PC-3 (cell line): ENCODE measurements around the gene PKLR. TPM values are rescaled to one million over a fixed set of nuclear protein-coding genes. Genes with fewer than 3 reads are reported as not detected.

Source experiments
- ATAC-seq: fragments of 200-7000 bp; cut with Tn5 transposase; 2 replicates; pipeline ENCODE4 v1.9.1; 2020; ENCODE audit warnings: mild to moderate bottlenecking, moderate library complexity
- BruUV-seq: library from RNA; stranded (reverse); fragments of 400-500 nt; replicated peaks from 2 replicates; lab custom pipeline; 2021; lab: Mats Ljungman, UMichigan
- CTCF ChIA-PET: fragments of 300-600 bp; sonication (Branson Sonifier 250); formaldehyde crosslinking; loops from one replicate; lab custom pipeline; 2022; ENCODE audit warnings: antibody characterized with exemption; lab: Charles Lee
- POLR2A ChIA-PET: fragments of 300-600 bp; sonication (Branson Sonifier 250); formaldehyde crosslinking; loops from one replicate; lab custom pipeline; 2022; ENCODE audit warnings: antibody characterized with exemption; ENCODE audit not compliant: unreplicated experiment; lab: Charles Lee
- DNase-seq: peaks from one replicate; pipeline ENCODE4 v3.0.0-alpha.2; 2015
- H2AFZ ChIP-seq: fragments of 300-600 bp; sonication (generic); 2 replicates; pipeline ENCODE4 v1.6.0; 2016; ENCODE audit warnings: antibody characterized with exemption, low read length
- H3F3A ChIP-seq: fragments of 300-600 bp; sonication (generic); one replicate; pipeline ENCODE4 v1.6.0; 2017; ENCODE audit warnings: antibody characterized with exemption, low read length, control low read depth, mild to moderate bottlenecking; ENCODE audit not compliant: unreplicated experiment
- H3K27ac ChIP-seq: fragments of 300-600 bp; sonication (generic); 2 replicates; pipeline ENCODE4 v1.5.1; 2016; ENCODE audit warnings: mild to moderate bottlenecking, low read length
- H3K27me3 ChIP-seq: fragments of 300-600 bp; sonication (generic); 2 replicates; pipeline ENCODE4 v1.6.1; 2016; ENCODE audit warnings: low read length, mixed read lengths
- H3K36me3 ChIP-seq: fragments of 300-600 bp; sonication (generic); 2 replicates; pipeline ENCODE4 v1.6.1; 2016; ENCODE audit warnings: low read depth, mixed run types, low read length, mixed read lengths
- H3K4me1 ChIP-seq: fragments of 300-600 bp; sonication (generic); 2 replicates; pipeline ENCODE4 v1.5.1; 2016; ENCODE audit warnings: low read length; ENCODE audit not compliant: insufficient read depth
- H3K4me2 ChIP-seq: fragments of 300-600 bp; sonication (generic); 2 replicates; pipeline ENCODE4 v1.6.0; 2016; ENCODE audit warnings: low read length
- H3K4me3 ChIP-seq: fragments of 300-600 bp; sonication (generic); 2 replicates; pipeline ENCODE4 v1.5.1; 2016; ENCODE audit warnings: mild to moderate bottlenecking, low read length, mixed read lengths
- H3K79me2 ChIP-seq: fragments of 300-600 bp; sonication (generic); 2 replicates; pipeline ENCODE4 v1.6.1; 2017; ENCODE audit warnings: low read length, mixed read lengths
- H3K9ac ChIP-seq: fragments of 300-600 bp; sonication (generic); 2 replicates; pipeline ENCODE4 v1.6.0; 2016; ENCODE audit warnings: mild to moderate bottlenecking, low read length
- H3K9me2 ChIP-seq: fragments of 300-600 bp; sonication (generic); replicated peaks from 2 replicates; pipeline ENCODE4 v1.6.1; 2016; ENCODE audit warnings: mixed run types, low read length, mixed read lengths
- H3K9me3 ChIP-seq: fragments of 300-600 bp; sonication (generic); 2 replicates; pipeline ENCODE4 v1.6.1; 2016; ENCODE audit warnings: low read length, mixed read lengths
- H4K20me1 ChIP-seq: fragments of 300-600 bp; sonication (generic); 2 replicates; pipeline ENCODE4 v1.6.1; 2016; ENCODE audit warnings: low read length, mixed read lengths
- EZH2 ChIP-seq: fragments of 300-600 bp; sonication (generic); IDR thresholded peaks from one replicate; pipeline ENCODE4 v1.6.1; 2017; ENCODE audit warnings: antibody characterized with exemption, mild to moderate bottlenecking, low read length; ENCODE audit not compliant: unreplicated experiment
- EZH2phosphoT487 ChIP-seq: fragments of 300-600 bp; sonication (generic); IDR thresholded peaks from 2 replicates; pipeline ENCODE4 v1.6.1; 2018; ENCODE audit warnings: mild to moderate bottlenecking, antibody characterized with exemption, low read length, borderline replicate concordance
- intact Hi-C: fragments of 100-400 bp; cut with micrococcal nuclease; formaldehyde crosslinking; loops from 2 replicates; pipeline ENCODE4 v1.9.0; 2023
- total RNA-seq: library from RNA; depleted of rRNA; stranded (reverse); fragments of >200 nt; gene quantifications from 2 replicates; pipeline ENCODE4 v1.2.3, GENCODE V29; 2014
- TF ChIP-seq, protein P1 (sequence below): fragments of 300-600 bp; sonication (generic); conservative IDR thresholded peaks from 2 replicates; pipeline ENCODE4 v1.5.1; 2017; ENCODE audit warnings: antibody characterized with exemption, low read depth, mild to moderate bottlenecking, low read length

The PKLR gene
- total RNA-seq, 1 experiment from 2014 or later = not detected

DNA sequence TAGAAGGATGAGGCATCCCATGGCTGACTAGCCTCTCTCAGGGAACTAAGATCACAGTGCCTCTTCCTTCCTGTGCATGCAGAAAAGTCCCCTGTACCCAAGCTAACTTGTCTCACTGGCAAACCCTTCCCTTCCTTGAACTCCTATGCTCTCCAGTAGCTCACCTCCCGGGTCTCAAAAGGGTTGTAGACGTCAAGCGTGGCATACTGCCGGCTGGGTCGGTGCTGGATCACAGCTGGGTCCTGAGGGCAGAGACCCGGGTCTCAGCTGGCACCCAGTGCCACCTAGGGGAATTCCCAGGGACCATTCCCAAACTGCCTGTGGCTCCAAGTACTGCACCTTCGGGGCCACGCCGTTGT lies 39.8 kb downstream of the PKLR start:
- no peak for DNase-seq
- peak overlapping the region; percentile 95 for H3K4me2 ChIP-seq
- peak overlapping the region; percentile 88 for H3K4me3 ChIP-seq
- peak overlapping the region; percentile 69 for H3K27ac ChIP-seq
- ChIA-PET POLR2A (interaction anchor here (0.6 to 1.2 kb wide), 2 partner anchors 61 to 62 kb away, joined by 3 to 4 read pairs; no protein-coding TSS in a partner anchor), CTCF (interaction anchor here (0.6 to 1.6 kb wide), 3 partner anchors 11 to 52 kb away, joined by 4 to 10 read pairs (median 4); no protein-coding TSS in a partner anchor)
- no peaks in the 10 kb centered on the region for H3K27me3 ChIP-seq
- TF ChIP-seq EZH2 = no peak
- H3K9me2 ChIP-seq = no peaks in the 10 kb centered on the region
- H3K79me2 ChIP-seq = peaks cover 20% of the 10 kb centered on the region
- peaks cover 16% of the 10 kb centered on the region for H3K4me1 ChIP-seq
- intact Hi-C loops = no loop called here
- BruUV-seq = no TSS peak
- peaks cover 37% of the 10 kb centered on the region for H3K36me3 ChIP-seq
- no peaks in the 10 kb centered on the region for H3K9me3 ChIP-seq
- H3K9ac ChIP-seq = peak overlapping the region; percentile 89
- peak overlapping the region; percentile 72 for H2AFZ ChIP-seq
- no peaks in the 10 kb centered on the region for H4K20me1 ChIP-seq
- peak; percentile 23 for ATAC-seq
- peaks cover 11% of the 10 kb centered on the region for H3F3A ChIP-seq

DNA sequence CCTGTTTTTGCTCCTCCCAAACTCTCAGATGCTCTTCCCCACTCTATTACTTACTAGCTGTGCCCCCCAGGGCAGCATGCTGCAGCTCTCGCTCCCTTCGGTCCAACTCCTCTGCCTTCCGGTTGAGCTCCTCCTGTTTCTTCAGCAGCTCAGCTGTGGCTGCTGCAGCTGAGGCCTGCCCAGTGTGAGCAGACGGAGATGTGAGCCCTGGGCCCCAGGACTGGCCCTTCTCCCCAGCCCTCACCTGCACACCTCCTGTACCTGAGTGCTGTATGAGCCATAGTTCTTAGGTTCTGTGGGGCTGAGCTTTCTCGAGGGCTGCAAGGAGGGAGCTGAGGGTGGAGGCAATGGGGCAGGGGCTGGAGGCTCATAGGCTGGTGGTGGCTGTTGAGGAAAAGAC lies 41.0 kb downstream of the PKLR start:
- Histone ChIP-seq H3K9me3 (no peaks in the 10 kb centered on the region), H3K9ac (no peak overlapping the region), H3K4me1 (peaks cover 21% of the 10 kb centered on the region), H2AFZ (no peak overlapping the region), H3K36me3 (peaks cover 27% of the 10 kb centered on the region), H3K4me2 (peak overlapping the region; percentile 95), H3K27me3 (no peaks in the 10 kb centered on the region), H3K9me2 (no peaks in the 10 kb centered on the region), H3K4me3 (no peak overlapping the region; the same call in 1 of the 2 replicates), H4K20me1 (no peaks in the 10 kb centered on the region), H3K27ac (no peak overlapping the region), H3K79me2 (peaks cover 20% of the 10 kb centered on the region), H3F3A (peaks cover 11% of the 10 kb centered on the region)
- ChIA-PET CTCF (no interaction called here), POLR2A (no interaction called here)
- no peak for DNase-seq
- BruUV-seq = no TSS peak
- TF ChIP-seq, protein P1, sequence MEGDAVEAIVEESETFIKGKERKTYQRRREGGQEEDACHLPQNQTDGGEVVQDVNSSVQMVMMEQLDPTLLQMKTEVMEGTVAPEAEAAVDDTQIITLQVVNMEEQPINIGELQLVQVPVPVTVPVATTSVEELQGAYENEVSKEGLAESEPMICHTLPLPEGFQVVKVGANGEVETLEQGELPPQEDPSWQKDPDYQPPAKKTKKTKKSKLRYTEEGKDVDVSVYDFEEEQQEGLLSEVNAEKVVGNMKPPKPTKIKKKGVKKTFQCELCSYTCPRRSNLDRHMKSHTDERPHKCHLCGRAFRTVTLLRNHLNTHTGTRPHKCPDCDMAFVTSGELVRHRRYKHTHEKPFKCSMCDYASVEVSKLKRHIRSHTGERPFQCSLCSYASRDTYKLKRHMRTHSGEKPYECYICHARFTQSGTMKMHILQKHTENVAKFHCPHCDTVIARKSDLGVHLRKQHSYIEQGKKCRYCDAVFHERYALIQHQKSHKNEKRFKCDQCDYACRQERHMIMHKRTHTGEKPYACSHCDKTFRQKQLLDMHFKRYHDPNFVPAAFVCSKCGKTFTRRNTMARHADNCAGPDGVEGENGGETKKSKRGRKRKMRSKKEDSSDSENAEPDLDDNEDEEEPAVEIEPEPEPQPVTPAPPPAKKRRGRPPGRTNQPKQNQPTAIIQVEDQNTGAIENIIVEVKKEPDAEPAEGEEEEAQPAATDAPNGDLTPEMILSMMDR = no peak
- TF ChIP-seq EZH2phosphoT487 = no peak
- no peak for TF ChIP-seq EZH2
- no peak for ATAC-seq
- intact Hi-C loops = no loop called here

DNA sequence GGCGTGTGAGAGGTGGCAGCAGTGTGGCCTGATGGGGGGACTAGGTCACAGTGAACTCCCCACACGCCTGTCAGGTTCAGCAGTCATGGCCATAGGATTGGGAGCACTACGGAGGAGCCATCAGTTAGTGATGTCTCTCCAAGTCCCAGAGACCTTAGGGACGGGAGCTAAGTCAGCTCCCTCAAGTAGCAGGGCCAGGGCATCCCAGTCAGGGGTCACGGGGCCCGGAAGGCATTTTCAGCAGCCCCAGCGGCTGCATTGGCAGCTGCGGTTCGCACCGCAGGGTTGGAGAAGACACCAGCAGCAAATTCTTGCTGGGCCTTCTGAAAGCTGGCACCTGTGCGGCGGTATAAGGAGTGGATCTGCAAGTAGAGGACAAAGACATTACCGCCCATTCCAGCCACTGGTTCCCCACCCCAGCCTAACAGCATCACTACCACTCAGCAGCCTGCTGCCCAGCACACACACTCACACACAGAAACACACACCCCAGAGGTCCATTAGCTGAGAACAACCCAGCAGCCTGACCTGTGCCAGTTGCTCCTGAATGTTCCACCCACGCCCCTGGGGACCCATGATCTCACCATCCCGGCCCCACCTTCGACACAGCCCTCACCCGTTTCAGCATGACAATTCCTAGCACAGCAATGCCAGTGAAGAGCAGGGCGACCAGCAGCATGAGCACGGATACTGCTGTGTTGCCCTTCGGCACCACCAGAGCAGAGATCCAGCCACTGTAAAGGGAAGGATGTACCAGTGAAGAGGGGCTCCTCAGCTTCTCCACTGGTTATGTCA lies 45.0 kb downstream of the PKLR start:
- intact Hi-C loops = no loop called here
- POLR2A ChIA-PET = interaction anchor here (0.6 kb wide), 1 partner anchor 429 kb away, joined by 4 read pairs; no protein-coding TSS in a partner anchor
- no TSS peak for BruUV-seq

More for the DNA sequence above, 45.0 kb downstream of the PKLR start:
- TF ChIP-seq, protein P1 = no peak
- TF ChIP-seq EZH2 (no peak), EZH2phosphoT487 (no peak)
- CTCF ChIA-PET = interaction anchor here (1.0 kb wide), 1 partner anchor 67 kb away, joined by 5 read pairs; no protein-coding TSS in a partner anchor
- H3K27ac ChIP-seq = peak overlapping the region; percentile 40
- peak overlapping the region; percentile 61 for H3K9ac ChIP-seq
- H3K9me3 ChIP-seq = no peaks in the 10 kb centered on the region
- no peaks in the 10 kb centered on the region for H3K27me3 ChIP-seq
- H4K20me1 ChIP-seq = no peaks in the 10 kb centered on the region
- peaks cover 33% of the 10 kb centered on the region for H3K79me2 ChIP-seq
- ATAC-seq (no peak; the same call in 1 of the 2 replicates), DNase-seq (no peak)
- H3F3A ChIP-seq = no peaks in the 10 kb centered on the region
- peak overlapping the region; percentile 100 for H3K4me2 ChIP-seq
- H3K9me2 ChIP-seq = no peaks in the 10 kb centered on the region
- peaks cover 7% of the 10 kb centered on the region for H3K36me3 ChIP-seq
- peaks cover 33% of the 10 kb centered on the region for H3K4me1 ChIP-seq
- H3K4me3 ChIP-seq = peak overlapping the region; percentile 87
- H2AFZ ChIP-seq = peak overlapping the region; percentile 78
